Transverse colon (tissue), 4 donors: ENCODE results near the gene UVRAG.

Experiments used
- CTCF ChIP-seq, 5 experiments: fragments of 200-600 bp in 3 of 5; fragments of 450-650 bp in 2 of 5; sonication (generic) in 3 of 5; IDR thresholded peaks; 1 replicate in 2 of 5; 2 replicates in 3 of 5; pipeline ENCODE4 v1.5.1; 2016 to 2017; ENCODE audit warnings: antibody characterized with exemption in 5 of 5, inconsistent platforms in 3 of 5, mild to moderate bottlenecking in 2 of 5, moderate library complexity in 1 of 5
- POLR2A ChIP-seq: fragments of 450-650 bp; IDR thresholded peaks from one replicate; pipeline ENCODE4 v1.6.1; 2016; ENCODE audit warnings: antibody characterized with exemption, mild to moderate bottlenecking, moderate library complexity
- POLR2AphosphoS5 ChIP-seq, 3 donors: sonication (generic); formaldehyde crosslinking; IDR thresholded peaks; one replicate each; pipeline ENCODE4 v1.6.1; 2016; ENCODE audit warnings: antibody characterized with exemption in 3 of 3

GRCh38 chr11:76077575-76078150 lies 262.7 kb downstream of the UVRAG start:
- no peak for TF ChIP-seq POLR2AphosphoS5 (IDR thresholded peaks at IDR 0.05)
- TF ChIP-seq CTCF (IDR thresholded peaks at IDR 0.05) = no peak
- TF ChIP-seq POLR2A = no peak
